ENCODE data around the gene ACTBL2.
"Not testable (repeated sequence)": the region's sequence is repeated elsewhere in the genome, so short reads cannot be mapped to it uniquely, and the experiment has no call there.

The ACTBL2 gene

DNA sequence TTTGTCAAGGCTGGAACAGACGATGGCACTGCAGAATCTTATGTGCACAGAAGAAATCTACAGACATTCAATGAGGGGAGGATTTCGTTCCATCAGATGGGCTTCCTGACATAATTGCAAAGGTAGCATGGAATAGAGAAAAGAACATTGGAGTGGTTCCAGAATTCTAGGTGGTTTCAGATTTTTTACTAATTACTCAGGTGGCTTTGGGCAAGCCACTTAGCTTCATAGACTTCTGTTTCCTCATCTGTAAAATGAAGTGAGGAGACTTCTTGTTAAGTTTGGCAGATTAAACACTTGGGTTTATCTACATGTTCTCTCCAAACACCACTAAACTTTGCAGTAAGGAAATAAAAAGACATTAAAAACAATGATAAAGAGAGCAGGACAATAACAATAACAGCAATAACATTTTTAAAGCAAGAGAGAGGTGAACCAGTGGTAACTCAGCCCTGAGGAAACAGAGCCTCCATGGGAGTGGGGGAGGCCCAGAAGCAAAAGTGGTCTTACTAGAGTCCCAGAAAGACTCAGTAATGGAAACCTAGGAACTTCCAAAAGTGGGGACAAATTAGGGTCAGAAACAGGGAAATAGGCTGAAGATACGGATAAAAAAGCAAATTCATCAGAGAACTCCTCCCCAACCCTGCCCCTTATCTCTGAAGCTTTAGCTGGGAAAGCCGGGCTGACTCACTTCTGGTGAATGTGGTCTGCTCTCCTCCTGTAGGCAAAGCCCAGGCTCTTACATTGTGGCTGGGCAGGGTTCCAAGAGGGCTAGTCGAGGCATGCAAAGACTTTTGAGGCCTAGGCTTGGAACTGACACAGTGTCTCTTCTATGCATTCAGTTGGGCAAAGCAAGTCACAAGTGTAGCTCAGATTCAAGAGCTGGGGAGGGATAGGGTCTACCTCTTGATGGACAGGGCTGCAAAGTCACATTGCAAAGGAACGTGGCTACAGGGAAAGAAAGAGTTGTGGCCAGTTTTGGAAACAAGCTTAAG is 11.8 kb upstream of the ACTBL2 start:
- peak; percentile 66 to 92 for DNase-seq

DNA sequence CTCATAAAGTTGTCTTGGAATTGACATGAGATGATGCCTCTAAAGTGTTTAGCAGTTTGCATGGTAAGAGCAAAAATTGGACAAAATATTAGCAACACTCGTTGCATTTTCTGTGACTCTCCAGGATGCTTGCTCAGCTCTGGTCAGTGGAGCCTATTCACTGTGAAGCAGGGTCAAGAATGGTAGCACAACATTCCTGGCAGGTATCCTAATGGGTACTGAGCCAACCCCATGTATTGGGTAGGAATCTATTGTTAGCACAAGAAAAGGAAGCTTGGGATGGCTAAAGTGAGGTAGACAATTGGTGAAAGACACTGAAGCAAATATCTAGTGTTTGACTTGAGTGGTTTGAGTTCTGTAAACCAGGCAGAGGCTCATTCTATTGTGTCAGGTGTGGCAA is 10.4 kb upstream of the ACTBL2 start:
- DNase-seq, result no peak

DNA sequence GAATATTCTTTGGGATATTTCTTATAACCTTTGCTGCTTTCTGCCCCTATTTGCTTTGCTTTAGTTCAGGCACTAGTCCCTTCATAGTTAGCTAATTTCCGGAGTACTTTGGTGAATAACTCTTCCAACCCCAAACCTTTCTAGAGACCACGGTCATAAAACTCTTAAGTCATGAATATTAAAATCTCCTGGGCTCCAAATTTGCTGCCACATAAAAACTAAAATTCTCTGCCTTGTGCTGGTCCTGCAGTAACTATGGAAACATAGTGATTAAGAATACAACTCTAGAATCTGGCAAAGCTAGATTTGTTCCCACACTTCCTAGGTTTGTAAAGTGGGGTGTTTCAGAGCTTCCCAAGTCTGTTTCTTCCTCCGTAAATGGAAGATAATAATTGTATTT is 10.0 kb upstream of the ACTBL2 start:
- DNase-seq, result no peak

DNA sequence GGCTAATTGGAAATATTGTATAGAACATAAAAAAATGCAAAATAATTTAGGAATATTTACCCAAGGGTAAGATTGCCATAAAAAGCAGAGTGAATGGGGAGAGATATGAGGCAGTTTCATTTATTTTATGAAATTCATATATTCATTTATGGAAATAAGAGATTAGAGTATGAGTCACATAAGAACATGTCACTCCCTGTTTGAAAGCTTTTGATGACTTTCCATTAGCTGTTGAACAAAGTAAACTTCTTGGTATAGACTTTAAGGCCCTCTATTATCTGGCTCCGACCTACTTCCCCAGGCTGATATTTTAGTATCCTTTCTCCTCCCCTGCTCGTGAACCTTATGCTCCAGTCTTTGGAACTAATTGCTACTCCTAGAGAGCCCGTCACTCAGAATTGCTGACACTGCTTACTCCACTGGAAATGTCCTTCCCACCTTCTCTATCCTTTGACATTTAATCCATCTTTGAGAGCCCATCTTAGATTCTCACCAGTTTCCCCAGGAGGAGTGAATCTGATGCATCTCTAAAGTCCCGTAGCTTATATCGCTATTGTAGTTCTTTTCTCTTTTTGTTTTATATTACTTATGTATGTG is 8.9 kb upstream of the ACTBL2 start:
- DNase-seq, result no peak

DNA sequence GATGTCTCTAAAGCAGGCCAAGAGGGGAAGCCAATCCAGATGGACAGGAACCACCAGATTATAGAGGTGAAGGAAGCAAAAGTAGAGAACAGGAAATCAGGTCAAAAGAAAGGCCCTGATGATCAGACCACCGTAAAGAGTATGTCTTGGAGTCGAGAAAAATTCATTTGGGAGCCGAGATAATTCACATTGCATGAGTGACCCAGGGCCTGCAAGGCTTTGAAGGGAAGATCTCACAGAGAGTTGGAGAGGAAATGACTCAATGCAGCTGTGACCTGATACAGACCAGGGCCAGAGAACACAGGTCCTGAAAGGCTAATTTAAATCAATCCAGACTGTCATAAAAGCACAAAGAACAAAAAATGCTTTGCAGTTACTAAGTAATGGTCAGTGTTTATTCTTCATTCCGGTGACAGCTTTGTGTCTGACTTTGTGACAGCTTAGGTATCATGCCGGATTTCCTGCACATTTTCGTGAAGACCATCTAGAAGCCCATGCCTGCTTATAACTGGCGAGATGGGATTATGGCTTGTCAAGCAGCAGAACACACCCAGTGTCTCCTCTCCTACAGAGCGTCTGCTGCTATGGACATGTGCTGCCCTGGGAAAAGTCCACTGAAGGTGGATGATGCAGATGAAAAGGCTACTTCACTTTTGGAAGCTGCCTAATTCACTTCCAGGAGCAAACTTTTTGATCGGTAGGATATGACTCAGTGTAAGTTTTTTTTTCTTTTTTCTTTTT is 5.8 kb upstream of the ACTBL2 start:
- DNase-seq, result no peak

DNA sequence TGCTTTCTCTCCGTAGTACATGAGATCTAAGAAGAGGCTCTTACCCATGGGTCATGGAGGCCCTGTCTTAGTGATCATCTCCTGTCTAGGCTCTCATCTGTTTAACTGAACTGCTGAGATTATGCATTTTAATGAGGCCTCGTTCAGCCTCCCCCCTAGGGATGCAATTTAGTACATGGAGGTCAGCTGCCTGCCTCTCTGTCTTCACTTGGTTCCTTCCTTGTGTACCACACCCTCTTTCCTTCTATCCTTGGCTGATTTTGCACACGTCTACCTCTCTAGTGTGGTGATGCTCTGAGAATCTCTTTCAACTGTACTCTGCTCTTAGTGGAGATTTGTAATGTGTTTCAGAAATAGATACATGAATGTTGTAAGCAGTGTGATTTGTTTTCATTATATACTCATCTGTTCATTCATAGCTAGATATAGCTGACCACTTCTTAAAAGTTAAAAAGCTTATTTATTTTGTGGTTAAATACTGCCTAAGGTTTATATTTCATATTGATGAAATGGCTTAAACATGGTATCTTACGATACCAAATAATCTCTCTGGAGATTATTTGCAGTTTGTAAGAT is 3.5 kb upstream of the ACTBL2 start:
- no peak for DNase-seq

DNA sequence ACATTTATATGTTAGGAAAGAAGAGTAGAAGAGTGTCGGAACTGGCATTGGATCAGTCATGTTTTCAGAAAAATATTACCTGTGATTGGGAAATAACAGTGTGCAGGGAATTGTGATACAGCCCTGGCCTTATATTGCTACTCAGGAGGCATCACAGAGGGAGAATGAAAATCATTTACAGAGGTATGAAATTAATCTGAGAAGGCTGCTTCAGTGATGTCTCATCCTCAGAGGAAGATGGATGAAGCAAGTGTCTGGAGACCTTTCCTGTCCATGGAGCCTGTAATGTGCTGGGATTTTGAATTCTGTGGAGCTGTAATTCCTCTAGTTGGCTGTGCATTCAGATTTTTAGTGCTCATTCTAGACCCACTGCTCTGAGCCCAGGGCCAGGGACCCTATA is 3.8 kb downstream of the ACTBL2 start:
- DNase-seq, result no peak

DNA sequence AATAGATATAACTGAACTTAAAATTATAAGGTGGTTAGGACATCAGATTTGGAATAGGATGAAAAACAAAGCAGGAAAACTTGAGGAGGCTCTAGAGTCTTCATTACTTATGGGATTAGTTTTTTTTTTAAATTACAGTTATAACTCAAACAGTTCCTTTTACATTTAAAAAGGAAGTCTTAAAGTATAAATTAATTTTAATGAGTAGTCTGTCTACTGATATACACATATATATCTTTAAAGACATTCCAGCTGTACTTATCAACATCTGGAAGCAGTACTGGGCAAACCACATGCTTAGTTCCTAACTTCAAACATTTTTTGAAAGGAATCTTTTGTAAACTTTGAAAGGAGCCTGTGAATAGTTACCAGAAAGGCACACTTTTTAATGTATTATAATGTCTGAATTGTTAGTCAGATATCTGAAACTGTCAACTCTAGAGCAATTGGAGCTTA is 6.0 kb downstream of the ACTBL2 start:
- no peak for DNase-seq

DNA sequence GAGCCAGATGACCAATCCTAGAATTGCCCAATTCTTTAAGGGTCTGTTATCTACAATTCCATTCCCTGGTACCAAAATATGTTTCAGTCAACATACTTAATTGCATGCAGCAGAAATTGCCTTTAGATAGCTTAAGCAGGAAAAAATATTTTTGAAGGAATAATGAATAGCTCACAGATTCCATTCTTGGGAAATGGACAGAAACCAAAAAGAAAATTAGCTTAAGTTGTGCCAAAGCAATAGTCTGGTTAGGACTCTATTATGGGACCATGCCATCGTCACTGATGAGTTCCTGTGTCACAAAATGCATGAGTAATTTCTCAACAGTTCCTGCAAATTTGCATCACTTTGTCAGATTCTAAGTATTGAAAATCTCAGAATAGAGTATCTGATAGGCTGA is 12.3 kb downstream of the ACTBL2 start:
- no peak for DNase-seq

DNA sequence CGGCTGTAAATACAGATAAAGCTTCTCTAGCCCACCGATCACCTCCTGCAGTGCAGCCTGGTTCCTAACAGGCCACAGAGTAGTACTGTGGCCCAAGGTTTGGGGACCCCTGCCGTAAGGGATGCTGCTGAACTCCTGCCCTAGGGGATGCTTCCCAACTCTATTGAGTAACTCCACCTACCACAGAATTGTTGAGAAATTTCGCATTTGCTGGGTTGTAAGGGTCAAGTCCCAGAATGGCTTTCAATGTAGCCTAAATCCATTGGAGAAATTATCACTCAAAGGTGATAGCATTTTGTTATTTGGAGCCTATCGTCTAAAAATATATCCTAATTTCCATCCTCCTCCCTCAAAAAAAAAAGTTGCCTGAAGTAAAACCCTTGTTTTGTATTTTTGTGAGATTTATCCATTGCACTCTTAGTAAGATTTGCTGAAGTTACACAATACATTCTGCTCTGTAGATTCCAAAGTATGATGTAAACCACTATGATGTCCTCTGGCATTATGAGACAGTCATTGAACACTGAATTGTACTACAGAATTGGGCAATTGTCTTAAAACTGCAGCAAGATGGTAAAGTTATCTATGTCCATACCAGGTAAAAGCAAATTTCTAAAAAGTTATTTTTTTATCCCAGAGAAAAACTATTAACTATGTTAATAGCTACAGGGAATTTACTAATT is 14.0 kb downstream of the ACTBL2 start:
- no peak for DNase-seq

DNA sequence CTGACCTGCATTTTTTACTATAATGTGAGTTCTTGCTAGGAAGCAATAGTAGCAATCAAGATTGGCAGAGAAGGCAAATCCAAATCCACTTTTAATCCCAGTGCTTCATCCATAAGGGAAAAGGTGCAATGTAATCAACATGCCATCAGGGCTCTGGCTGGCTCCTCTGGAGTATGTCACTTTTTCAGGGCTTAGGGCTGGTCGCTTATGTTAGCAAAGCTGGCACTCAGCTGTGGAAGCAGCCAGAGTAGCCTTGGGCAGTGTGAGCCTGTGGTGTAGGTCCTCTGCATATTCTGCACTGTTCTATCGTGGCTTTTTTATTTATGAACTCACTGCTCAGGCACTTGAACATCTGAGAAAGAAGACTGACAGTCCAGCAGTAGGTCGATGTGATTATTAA is 16.1 kb downstream of the ACTBL2 start:
- no peak for DNase-seq

DNA sequence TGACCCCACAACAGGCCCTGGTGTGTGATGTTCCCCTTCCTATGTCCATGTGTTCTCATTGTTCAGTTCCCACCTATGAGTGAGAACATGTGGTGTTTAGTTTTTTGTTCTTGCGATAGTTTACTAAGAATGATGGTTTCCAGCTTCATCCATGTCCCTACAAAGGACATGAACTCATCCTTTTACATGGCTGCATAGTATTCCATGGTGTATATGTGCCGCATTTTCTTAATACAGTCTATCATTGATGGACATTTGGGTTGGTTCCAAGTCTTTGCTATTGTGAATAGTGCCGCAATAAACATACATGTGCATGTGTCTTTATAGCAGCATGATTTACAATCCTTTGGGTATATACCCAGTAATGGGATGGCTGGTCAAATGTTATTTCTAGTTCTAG is 22.6 kb downstream of the ACTBL2 start:
- DNase-seq, result not testable (repeated sequence)

DNA sequence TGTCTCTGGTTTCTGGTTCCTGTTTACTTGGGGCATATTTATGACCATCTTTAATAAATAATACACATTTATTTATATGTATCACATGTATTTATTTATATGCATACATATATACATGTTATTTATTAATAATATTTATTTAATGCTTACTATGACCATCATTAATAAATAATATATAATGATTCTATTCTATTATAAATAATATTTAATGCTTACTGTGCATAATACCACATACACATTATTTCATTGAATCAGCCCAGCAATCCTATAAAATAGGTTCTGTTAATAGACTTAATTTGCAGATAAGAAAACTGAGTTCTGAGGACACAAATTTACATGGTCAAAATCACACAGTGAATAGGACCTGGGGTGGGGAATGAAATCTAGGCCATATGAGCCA is 24.2 kb downstream of the ACTBL2 start:
- no peak for DNase-seq

DNA sequence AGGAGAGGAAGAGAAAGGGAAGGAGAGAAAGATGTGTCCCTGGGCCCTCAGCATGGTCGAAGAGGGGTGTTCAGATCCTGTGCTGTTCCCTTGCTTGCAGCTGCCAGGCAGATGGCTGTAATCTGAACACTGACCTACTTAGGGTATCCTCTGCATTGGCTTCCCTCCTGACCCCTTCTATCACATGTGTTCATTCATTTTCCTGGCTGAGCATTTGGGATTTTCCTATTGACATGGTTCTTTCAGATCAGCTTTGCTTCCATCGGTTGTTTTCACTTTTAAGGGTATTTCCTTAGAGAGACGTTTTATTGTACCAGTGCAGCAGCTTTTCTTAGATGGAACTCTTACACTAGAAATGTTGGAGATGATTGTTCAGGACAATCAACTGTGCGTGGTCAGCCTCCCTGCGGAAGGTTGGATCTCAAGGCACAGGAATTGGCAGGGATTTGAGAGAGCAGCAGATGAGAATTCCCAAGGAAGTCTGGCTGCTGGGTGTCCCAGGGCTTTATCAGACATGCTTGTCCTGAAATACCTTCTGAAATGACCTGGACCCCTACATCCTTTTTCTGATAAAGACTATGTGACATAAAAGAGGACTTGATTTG is 26.0 kb downstream of the ACTBL2 start:
- peak in 1 of 2 experiments; percentile 22 for DNase-seq

DNA sequence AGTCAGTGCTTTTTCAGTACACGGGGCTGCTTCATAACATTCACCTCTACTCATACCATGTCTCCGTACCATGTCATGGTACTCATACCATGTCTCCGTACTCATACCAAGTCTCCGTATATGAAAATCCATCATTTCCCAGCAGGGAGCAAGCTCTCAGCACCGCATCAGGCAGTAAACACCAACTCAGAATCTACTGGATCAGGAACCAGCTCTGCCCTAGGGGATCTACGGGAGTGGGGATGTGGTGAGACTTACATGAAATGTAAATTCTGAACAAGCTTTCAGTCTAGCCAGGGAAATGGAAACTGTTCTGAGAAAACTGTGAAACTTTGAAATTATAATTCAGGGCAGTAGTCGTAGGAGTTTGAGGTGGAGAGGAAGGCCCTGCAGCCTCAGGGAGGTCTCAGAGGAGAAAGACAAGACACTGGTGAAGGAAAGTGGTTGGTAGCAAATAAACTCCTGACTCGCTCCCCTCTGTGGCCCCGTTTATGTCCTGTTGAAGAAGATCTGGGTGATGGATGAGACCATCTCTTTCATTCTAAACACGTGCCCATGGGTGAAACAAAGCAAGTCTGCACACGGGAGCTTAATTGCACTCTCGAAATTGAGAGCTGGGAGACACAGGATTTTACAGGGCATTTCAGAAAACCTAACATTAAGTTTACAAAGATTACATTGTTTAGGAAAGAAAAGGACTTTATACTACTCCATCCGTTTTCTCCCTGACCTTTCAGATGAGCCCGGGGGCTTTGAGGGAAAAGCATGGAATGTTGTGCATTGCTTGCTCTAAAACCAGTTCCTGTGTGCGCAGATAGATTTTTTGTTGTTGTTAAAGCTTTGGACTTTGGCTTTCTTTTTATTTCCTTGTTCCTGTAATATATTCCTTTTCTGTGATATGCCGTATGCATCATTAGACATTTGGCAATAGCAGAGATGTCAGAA is 26.8 kb downstream of the ACTBL2 start:
- DNase-seq, result no peak

DNA sequence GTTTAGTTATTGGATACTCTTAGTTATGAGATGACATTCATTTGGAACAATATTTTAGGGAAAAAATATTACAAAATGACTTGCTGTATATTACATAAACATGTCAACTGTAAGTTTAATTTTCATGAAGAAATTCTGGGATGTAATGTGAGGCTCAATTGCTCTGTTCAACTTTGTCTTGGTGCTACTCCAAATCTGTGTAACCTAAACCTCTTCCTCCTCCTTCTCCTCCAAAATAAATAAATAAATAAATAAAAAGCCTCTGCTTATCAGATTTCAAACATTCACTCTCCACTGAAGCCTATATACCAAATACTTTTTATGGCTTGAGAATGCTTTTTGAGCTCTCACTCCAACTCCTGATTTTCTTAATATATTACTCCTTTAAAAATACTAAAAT is 27.7 kb downstream of the ACTBL2 start:
- DNase-seq, result no peak

DNA sequence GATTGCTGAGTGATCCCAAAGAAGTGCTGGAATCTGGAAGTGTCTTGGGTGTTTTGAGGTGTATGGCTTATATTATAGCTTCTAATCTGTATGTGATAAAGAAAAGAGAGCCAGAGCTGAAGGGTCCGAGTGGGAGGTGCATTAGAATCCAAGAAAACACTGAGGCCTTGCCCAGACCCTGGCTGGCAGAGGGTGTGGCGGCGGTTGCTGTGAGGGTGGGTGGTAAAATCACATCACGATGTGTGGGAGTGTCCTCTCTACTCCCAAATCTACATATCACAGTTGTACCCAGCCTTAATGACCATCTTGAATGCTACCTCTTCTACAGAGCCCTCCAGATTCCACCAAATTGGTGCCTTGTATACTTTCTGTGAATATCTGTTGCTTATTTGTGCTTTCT is 28.9 kb downstream of the ACTBL2 start:
- no peak for DNase-seq

DNA sequence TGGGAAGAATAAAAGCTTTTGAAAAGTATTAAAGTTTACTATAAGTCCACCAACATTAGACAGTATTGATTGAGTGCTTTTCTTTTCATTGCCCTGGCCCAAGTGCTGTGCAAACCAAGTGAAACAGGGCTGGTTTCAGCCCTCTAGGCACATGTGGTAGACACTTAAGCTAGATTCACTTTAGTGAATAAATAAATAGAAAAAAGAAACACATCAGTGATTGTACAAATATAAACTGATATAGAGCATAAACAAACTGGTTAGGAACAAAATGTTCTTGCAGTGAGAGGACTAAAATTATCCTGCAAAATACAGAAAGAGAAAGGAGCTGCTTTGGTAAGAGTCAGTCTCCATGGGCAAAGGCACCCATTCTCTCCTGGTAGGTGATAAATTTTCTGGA is 29.7 kb downstream of the ACTBL2 start:
- DNase-seq, result no peak

DNA sequence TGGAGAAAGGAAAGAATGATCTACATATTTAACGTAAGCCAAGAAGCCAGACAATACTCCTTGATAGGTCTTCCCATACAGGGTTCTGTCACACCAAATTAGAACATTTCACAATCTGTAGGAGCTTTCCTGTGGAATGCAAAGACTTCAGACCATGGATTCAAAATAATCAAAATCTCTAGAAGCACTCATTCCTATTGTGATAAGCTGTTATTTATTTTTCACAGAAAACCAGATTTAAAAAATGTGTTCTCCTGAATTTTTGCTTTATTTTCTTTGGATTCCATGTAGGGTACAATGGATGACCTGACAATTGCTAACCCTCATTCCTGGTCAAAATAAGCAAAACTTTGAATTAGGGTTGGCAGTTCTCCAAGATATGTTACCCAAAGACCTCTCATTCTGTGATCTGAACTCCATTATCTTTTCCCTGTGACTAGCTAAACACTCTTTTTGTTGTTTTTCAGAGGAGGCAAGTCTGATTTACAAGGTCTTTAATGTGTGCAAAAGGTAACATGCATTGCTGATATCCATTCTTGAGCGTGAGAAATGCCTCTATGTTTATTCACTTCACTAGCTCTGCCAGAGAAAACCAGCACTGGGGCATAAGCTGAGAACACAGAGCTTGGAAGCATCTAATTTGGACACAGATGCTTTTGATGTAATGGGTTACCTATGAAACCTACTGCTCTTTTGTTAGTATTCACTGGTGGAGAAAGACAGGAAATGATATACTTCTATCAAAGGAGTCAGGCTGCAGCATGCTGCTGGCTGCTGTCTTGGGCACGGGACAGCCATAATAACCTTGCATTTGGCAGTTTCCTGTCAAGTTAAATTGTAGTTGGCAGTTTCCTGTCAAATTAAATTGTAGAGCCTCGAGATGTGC is 31.4 kb downstream of the ACTBL2 start:
- peak; percentile 30 to 78 for DNase-seq

DNA sequence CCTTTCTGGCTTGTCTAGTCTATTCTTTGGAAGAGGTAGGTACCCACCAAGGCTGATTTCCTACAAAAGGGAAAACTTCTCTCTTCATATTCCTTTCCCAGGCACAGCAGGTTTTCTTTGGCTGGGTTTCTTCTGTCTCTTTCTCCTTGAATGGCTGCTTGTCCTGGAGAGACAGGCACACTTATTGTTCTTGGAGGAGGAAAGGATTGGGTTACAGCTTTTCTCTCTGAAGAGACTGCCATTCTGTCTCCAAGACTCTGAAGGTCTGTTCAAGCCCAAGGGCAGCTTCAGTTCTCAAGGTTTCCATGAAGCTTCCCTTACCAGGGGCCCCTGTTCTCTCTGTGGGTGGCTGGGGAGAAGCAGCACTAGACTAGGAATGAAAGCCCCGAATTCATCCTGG is 33.9 kb downstream of the ACTBL2 start:
- DNase-seq, result no peak

Measured in NCI-H446 (cell line).